ENCODE measurements around the gene ACTBL2.

Gene ACTBL2

GRCh38 chr5:57455511-57456455, 26.8 kb downstream of the ACTBL2 start:
- no peaks in the 10 kb centered on the region for H3K27me3 ChIP-seq (ENCODE audit: insufficient read depth, poor library complexity, severe bottlenecking)
- TF ChIP-seq SPI1 (IDR thresholded peaks at IDR 0.05; ENCODE audit: borderline replicate concordance, low read depth): no peak
- no peak overlapping the region for H3K27ac ChIP-seq (replicated peaks)
- no peak overlapping the region for H3K4me3 ChIP-seq (replicated peaks; ENCODE audit: insufficient read depth, low read length)
- no peak for DNase-seq (ENCODE audit: low read depth in 1 of 2, low spot score in 1 of 2)

DNA sequence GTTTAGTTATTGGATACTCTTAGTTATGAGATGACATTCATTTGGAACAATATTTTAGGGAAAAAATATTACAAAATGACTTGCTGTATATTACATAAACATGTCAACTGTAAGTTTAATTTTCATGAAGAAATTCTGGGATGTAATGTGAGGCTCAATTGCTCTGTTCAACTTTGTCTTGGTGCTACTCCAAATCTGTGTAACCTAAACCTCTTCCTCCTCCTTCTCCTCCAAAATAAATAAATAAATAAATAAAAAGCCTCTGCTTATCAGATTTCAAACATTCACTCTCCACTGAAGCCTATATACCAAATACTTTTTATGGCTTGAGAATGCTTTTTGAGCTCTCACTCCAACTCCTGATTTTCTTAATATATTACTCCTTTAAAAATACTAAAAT, 27.7 kb downstream of the ACTBL2 start:
- no peak overlapping the region for H3K4me3 ChIP-seq (replicated peaks; ENCODE audit: insufficient read depth, low read length)
- TF ChIP-seq POLR2AphosphoS5 (IDR thresholded peaks at IDR 0.05; ENCODE audit: low read depth): no peak
- no peak for TF ChIP-seq GABPA (IDR thresholded peaks at IDR 0.05; ENCODE audit: low read depth)
- TF ChIP-seq SPI1 (IDR thresholded peaks at IDR 0.05; ENCODE audit: borderline replicate concordance, low read depth): no peak
- TF ChIP-seq CTCF (IDR thresholded peaks at IDR 0.05; ENCODE audit: insufficient read depth, low read length): no peak
- no peak for TF ChIP-seq REST (IDR thresholded peaks at IDR 0.05; ENCODE audit: insufficient replicate concordance, low read depth)
- DNase-seq (ENCODE audit: low read depth in 1 of 2, low spot score in 1 of 2): no peak

DNA sequence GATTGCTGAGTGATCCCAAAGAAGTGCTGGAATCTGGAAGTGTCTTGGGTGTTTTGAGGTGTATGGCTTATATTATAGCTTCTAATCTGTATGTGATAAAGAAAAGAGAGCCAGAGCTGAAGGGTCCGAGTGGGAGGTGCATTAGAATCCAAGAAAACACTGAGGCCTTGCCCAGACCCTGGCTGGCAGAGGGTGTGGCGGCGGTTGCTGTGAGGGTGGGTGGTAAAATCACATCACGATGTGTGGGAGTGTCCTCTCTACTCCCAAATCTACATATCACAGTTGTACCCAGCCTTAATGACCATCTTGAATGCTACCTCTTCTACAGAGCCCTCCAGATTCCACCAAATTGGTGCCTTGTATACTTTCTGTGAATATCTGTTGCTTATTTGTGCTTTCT, 28.9 kb downstream of the ACTBL2 start:
- H3K27ac ChIP-seq (replicated peaks): no peak overlapping the region
- TF ChIP-seq POLR2AphosphoS5 (IDR thresholded peaks at IDR 0.05; ENCODE audit: low read depth): no peak
- no peak for TF ChIP-seq SPI1 (IDR thresholded peaks at IDR 0.05; ENCODE audit: borderline replicate concordance, low read depth)
- no peak for TF ChIP-seq CTCF (IDR thresholded peaks at IDR 0.05; ENCODE audit: insufficient read depth, low read length)
- TF ChIP-seq GABPA (IDR thresholded peaks at IDR 0.05; ENCODE audit: low read depth): no peak
- TF ChIP-seq REST (IDR thresholded peaks at IDR 0.05; ENCODE audit: insufficient replicate concordance, low read depth): no peak
- no peak overlapping the region for H3K4me3 ChIP-seq (replicated peaks; ENCODE audit: insufficient read depth, low read length)
- no peaks in the 10 kb centered on the region for H3K27me3 ChIP-seq (ENCODE audit: insufficient read depth, poor library complexity, severe bottlenecking)
- no peak for DNase-seq (ENCODE audit: low read depth in 1 of 2, low spot score in 1 of 2)

More for the DNA sequence above, 27.7 kb downstream of the ACTBL2 start:
- Histone ChIP-seq H3K27me3 (ENCODE audit: insufficient read depth, poor library complexity, severe bottlenecking) (no peaks in the 10 kb centered on the region), H3K27ac (replicated peaks) (no peak overlapping the region)

- Histone ChIP-seq H3K27ac (replicated peaks) (no peak overlapping the region), H3K27me3 (ENCODE audit: insufficient read depth, poor library complexity, severe bottlenecking) (no peaks in the 10 kb centered on the region), H3K4me3 (replicated peaks; ENCODE audit: insufficient read depth, low read length) (no peak overlapping the region)
- no peak for DNase-seq (ENCODE audit: low read depth in 1 of 2, low spot score in 1 of 2)
- TF ChIP-seq GABPA (IDR thresholded peaks at IDR 0.05; ENCODE audit: low read depth) (no peak), SPI1 (IDR thresholded peaks at IDR 0.05; ENCODE audit: borderline replicate concordance, low read depth) (no peak), POLR2AphosphoS5 (IDR thresholded peaks at IDR 0.05; ENCODE audit: low read depth) (no peak), CTCF (IDR thresholded peaks at IDR 0.05; ENCODE audit: insufficient read depth, low read length) (no peak), REST (IDR thresholded peaks at IDR 0.05; ENCODE audit: insufficient replicate concordance, low read depth) (no peak)
Observed at GRCh38 chr5:57452885-57453284, 29.7 kb downstream of the ACTBL2 start.

Measured in HL-60 (cell line).